PFSK-1 (cell line): Measurements from ENCODE around the gene ITGB8.

ENCODE experiments used
- FOXP2 ChIP-seq: optimal IDR thresholded peaks from 2 replicates; pipeline ENCODE3; 2011; ENCODE audit warnings: borderline replicate concordance, control low read depth, inconsistent platforms; ENCODE audit not compliant: insufficient read depth; ENCODE audit errors: extremely low read length, extremely low read depth
- POLR2AphosphoS5 ChIP-seq: IDR thresholded peaks from 2 replicates; pipeline ENCODE4 v1.6.1; 2012; ENCODE audit warnings: low read depth, mild to moderate bottlenecking, control low read depth, low read length, moderate library complexity
- REST ChIP-seq, 2 experiments: IDR thresholded peaks; 2 replicates each; pipeline versions ENCODE4 v1.6.1 to v1.8.0; 2011 to 2012; ENCODE audit warnings: low read depth in 2 of 2, low read length in 2 of 2, control low read depth in 1 of 2, inconsistent platforms in 1 of 2, mild to moderate bottlenecking in 1 of 2, moderate library complexity in 1 of 2; ENCODE audit not compliant: insufficient read depth in 1 of 2
- SIN3A ChIP-seq: IDR thresholded peaks from 2 replicates; pipeline ENCODE4 v1.6.1; 2012; ENCODE audit warnings: mild to moderate bottlenecking, low read length, moderate library complexity, borderline replicate concordance; ENCODE audit not compliant: insufficient read depth
- TAF1 ChIP-seq: IDR thresholded peaks from 2 replicates; pipeline ENCODE4 v1.6.1; 2012; ENCODE audit warnings: low read length, control low read depth, borderline replicate concordance; ENCODE audit not compliant: insufficient read depth

DNA sequence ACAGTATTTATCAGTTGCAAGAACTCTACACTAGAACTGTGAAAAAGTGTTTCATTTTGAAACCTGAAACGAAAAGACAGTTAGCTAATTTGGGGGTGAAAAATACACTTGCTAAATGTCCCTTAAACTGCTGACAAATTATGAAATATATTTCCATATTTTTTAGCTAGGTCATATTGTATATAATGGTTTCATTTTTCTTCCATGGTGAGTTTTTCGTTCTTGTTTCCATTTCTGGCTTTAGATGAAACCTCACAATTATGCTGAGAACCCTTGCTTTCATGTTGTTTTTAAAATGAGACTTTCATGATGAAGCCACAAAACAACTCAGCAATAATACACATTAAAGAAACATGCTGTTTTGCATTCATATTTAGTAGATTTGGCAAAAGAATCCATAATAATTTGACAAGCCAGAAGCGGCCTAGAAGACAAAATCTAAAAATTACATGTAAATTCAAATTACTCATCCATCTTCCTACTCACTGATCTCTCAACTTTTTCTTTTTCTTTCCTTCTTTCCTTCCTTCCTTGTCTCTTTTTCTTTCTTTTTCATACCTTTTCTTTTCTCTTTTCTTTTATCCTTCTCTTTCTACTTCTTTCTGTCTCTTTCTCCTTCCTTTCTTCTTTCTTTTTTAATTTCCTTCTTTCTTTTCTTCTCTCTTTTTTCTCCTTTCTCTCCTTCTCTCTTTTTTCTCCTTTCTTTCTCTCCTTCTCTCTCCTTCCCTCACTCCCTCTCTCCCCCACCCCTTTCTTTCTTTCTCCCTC is 46.5 kb upstream of the ITGB8 start:
- no peak for TF ChIP-seq TAF1
- no peak for TF ChIP-seq REST (IDR thresholded peaks at IDR 0.05; ENCODE audit: insufficient read depth in 1 of 2, low read depth in 2 of 2, low read length in 2 of 2)
- TF ChIP-seq POLR2AphosphoS5, result no peak
- TF ChIP-seq SIN3A, result no peak
- TF ChIP-seq FOXP2, result no peak
